Posterior cingulate gyrus (tissue), 11 donors: ENCODE measurements around the gene BMPER.
A peak's percentile ranks its signal among the peaks of the same experiment; 100 is the strongest.

Experiments used
- DNase-seq, 10 donors: peaks; one replicate each; pipeline versions ENCODE4 v3.0.0 to v3.0.0-alpha.2; 2020 to 2021; ENCODE audit warnings: mixed read lengths in 3 of 10
- intact Hi-C: fragments of 100-400 bp; cut with DNase I; formaldehyde crosslinking; loops from one replicate; pipeline ENCODE4 v1.15.1; 2023

BMPER gene

DNA sequence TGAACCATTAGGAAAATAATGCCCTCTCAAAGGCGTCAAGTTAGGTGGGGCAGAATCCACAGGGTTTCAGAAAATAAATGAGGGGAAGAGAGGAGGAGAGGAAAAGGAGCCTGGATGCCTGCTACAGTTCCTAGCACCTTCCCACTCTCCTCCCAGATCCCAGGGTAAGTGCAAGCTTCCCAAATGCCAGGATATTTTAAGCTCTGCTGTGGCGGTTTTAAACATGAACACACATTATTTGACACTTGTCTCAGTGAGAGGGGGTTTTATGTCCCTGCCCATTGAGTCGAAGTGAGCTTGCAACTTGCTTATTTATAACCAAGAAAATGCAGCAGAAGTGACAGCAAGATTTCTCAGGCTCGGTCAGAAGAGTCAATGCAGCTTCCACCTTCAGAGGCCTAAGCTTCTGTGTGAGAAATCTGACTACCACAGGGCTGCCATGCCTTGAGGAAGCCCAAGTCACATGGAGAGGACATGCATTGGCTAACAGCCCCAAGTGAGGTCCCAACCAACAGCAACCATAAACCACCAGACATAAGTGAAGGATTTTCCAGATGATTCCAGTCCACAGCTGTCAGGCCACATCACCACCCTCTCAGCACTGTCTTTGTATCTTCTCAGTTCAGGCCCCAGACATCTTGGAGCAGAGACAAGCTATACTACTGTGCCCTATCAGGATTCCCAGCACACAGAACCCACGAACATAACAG, 17.9 kb upstream of the BMPER start:
- DNase-seq = peak in 2 of 10 donors; percentile 45 to 80
- intact Hi-C loops = no loop called here

DNA sequence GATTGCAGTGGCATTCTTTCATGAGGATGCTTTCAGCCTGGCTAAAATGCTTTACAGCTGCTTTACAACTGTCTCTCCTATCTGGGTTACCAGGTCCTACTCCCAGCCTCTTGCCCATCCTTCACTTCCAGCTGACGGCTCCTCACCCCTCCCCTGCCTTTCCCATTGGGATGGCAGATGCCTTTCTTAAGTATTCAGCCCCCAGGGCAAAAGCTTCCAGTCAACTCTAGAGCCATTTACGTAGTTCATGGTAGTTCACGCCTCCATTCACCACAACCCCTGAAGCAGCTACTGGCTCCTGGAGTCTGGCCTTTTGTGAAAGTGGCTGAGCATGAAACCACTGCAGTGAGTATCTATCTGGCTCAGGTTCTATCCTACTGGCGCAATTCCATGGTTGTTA, 17.2 kb upstream of the BMPER start:
- intact Hi-C loops = no loop called here
- no peak for DNase-seq

- intact Hi-C loops = no loop called here
- DNase-seq = peak in 1 of 10 donors; percentile 64
Observed at GRCh38 chr7:33892945-33893344, 12.4 kb upstream of the BMPER start.

- no peak for DNase-seq
- intact Hi-C loops = no loop called here
Observed at GRCh38 chr7:33893377-33893776, 12.0 kb upstream of the BMPER start.

DNA sequence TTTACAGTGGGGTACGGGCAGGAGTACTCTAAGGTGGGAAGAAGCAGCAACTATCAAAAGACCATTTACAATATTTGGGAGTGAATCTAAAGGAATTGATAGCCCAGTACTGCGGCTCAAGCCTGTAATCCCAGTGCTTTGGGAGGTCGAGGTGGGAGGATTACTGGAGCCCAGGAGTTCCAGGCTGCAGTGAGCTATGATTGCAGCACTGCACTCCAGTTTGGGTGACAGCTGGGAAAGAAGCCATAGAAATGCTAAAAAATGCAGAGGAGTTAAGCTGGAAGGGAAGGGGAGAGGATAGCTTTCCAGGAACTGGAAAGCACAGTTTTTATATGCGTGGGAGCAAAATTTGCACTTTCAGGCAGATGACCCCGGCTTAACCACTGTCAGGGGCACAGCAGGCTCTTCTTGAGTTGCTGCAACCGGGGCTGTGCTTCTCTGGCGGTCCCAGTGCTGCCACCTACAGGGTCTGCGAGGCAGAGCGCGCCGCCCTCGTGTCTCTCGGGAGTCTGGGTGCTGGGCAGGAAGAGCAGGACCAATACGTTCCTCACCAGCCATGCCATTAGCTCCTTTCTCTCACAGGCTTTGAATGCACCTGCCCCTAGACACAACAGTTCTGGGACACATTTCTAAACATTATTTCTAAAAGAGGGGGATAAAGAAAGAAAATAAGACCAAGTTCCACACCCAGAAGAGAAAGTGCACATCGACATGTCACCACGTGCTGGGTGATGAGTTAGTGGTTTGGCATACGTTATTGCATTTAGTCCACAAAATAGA, 10.1 kb upstream of the BMPER start:
- DNase-seq = peak; percentile 76 to 98 (median 92)
- intact Hi-C loops = loop anchor here (1.0 kb wide), 1 partner anchor 138 kb away; no protein-coding TSS in a partner anchor

GRCh38 chr7:33900501-33900900, 4.8 kb upstream of the BMPER start:
- intact Hi-C loops = loop anchor here (10.0 kb wide), 1 partner anchor 656 kb away; no protein-coding TSS in a partner anchor
- no peak for DNase-seq

DNA sequence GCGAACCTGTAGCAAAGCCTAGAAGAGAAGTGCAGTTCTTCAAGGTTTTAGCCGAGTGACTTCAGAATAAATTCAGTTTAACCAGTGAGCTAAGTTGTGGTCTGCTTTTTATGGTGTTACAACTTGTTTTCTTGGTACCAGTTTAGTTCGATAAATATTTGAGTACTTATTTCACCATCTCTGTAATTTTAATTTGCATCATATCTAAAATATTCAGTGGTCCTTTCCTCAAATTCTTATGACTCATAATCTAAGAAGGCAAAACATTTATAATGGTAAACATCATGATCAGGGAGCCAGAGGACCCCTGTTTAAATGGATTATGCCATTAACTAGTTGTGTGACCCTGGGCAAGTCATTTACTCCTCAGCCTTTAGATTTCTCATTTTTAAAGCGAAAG, 4.1 kb upstream of the BMPER start:
- intact Hi-C loops = loop anchor here (10.0 kb wide), 1 partner anchor 656 kb away; no protein-coding TSS in a partner anchor
- DNase-seq = no peak

DNA sequence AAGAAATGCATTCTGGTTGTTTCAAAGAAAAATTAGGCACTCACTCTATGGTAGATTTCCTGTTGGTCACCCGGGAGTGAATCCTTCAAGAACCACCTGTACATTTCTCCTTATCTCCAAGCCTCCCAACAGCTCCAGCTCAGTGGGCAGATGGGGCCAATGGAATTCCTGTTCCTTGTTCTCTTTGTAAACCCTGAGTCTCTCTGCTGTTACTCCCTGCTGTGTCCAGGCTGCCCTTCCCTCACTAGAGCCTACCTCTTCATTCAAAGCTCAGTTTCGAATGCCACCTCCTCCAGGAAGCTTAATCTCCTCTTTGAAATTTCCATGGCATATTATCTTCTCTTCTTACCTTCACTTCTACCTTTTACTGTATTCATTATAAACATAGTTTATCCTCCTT, 3.5 kb upstream of the BMPER start:
- no peak for DNase-seq
- intact Hi-C loops = loop anchor here (10.0 kb wide), 1 partner anchor 657 kb away; no protein-coding TSS in a partner anchor

DNA sequence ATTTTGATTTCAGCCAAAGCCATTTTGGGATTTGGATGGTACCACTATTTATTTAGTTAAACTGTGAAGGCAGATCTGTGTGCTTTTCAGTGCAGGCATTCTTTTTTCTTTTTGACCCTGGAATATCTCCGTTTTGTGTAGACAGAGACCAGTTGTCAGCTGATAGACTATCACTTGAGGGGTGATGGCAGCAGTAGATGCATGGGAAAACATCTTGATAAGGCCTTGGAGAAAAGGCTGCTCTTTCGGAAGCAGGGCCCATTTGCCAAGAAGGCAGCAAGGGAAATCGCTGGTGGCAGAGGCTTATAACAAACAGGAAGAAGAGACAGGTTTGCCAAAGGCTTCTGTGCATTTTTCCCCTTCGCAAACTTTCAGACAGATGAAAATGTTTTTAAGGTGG, 2.6 kb upstream of the BMPER start:
- no peak for DNase-seq
- intact Hi-C loops = loop anchor here (10.0 kb wide), 1 partner anchor 658 kb away; no protein-coding TSS in a partner anchor

DNA sequence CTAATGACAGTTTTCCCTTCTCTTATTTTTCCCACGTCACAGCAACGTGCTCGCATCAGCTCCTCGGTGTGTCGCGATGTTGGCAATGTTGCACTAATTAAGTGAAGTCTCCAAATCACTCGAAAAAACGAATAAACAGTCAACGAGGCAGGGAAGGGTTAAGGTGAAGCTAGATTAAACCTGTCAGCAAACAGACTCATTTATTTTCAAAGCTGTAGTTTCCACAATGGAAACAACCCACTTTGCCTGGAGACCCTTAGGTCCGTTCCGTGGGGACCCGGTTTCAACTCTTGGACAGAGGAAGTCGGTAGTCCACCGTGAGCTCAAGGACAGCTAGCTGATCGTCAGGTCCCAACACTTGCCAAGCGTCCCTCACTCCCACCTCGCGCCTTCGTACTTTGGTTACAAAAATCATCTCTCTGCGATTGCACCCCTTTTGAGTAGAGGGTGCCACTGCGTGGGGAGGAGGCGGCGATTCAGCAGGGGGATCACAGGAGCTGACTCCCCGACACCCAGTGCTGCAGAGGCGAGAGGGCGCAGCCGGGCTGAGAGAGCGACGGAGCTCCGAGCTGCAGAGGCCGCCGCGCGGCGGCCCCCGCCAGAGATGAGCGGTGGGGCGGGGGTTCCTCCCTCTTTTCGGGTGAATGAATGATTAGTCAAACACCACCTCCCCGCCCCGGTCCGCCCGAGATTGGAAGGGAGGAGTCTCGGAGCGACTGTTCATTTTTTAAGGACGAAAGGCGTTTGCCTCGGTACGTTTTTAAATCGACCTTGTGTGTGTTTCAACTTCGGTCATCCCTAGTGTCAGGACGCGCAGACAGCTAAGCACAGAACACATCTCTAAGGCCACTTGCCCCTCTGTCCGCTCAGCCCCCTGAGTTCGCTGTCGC, 1.3 kb upstream of the BMPER start:
- intact Hi-C loops = loop anchor here (10.0 kb wide), 1 partner anchor 659 kb away; no protein-coding TSS in a partner anchor
- DNase-seq = peak; percentile 28 to 93 (median 68)

GRCh38 chr7:33904681-33905388, 504 bp upstream of the BMPER start:
- DNase-seq = peak in 9 of 10 donors; percentile 22 to 91 (median 39)
- intact Hi-C loops = loop anchor here (10.0 kb wide), 1 partner anchor 660 kb away; no protein-coding TSS in a partner anchor

GRCh38 chr7:33906697-33907096, 1.4 kb downstream of the BMPER start:
- no peak for DNase-seq
- intact Hi-C loops = loop anchor here (10.0 kb wide), 1 partner anchor 662 kb away; no protein-coding TSS in a partner anchor

DNA sequence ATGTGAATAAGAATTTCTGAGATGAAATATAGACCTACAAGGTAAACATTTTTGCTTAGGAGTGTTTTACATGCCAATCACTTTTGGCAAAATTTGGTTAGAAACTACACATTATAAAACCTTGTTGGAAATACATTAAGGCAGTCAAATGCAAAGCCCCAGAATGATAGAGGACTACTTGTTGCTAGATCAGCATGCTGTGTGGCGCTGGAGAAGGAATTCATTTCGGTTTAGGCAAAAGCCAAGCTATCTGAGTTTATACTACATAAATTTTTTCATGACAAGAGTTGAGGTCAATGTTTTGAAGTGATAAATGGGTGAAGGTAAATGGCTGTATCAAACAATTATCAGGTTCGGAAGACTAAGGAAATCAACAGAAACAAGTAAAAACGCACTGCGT, 2.3 kb downstream of the BMPER start:
- intact Hi-C loops = loop anchor here (10.0 kb wide), 1 partner anchor 663 kb away; no protein-coding TSS in a partner anchor
- no peak for DNase-seq

DNA sequence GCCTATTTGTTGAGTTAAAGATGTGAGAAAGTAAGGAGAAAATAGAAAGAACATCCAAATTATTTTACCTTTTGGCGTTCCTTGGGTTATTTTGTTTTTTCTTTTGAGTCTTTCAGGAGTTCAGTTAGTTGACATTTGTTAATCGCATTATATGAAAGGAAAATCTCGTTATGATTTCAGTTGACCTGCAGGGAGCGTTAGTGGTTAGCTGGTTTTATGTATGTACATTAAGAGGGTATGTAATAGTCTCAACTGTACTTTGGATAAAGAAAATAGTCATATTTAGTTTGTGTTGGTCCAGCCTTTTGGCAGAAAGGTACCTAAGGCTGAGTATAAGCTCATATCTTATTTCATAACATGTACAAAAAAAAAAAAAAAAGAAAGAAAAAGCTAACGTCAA, 4.0 kb downstream of the BMPER start:
- intact Hi-C loops = loop anchor here (10.0 kb wide), 1 partner anchor 665 kb away; no protein-coding TSS in a partner anchor
- DNase-seq = no peak

DNA sequence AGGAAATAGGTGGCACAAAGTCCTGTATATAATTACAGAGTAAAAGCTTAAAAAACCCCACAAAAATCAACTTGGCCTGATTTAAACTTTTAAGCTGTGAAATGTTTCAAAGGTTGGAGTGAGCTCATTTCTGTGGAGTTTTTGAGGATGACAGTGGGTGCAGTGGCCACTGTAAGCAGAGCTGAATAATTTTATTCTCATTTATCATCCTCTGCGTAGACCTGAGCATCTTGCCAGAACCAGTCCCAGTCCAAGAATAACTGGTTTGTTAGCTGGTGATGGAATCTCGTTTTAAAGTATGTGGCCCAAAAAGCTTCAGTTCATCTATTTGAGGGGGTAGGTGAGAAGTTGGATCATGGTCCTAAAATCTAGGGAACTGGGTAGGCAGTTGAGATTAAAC, 4.4 kb downstream of the BMPER start:
- DNase-seq = no peak

DNA sequence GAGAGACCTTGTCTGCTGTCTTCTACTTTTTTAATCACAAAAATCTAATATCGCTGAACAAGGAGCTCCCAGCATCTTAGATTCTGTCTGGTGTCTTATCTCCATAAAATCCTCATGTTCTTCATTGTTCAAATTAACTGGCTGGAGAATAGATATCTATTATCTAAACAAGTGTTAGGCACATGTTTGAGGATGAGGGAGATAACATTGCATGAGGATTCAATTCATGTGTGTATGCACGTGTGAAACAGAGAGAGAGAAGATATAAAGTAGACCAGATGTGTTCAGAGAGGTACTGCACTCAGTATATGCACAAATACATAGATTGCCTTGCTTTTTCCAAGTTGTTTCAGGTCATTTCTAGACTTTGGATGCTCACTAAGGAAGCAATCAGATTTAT, 5.4 kb downstream of the BMPER start:
- intact Hi-C loops = no loop called here
- no peak for DNase-seq

More for the DNA sequence above, 4.4 kb downstream of the BMPER start:
- intact Hi-C loops = loop anchor here (10.0 kb wide), 1 partner anchor 665 kb away; no protein-coding TSS in a partner anchor

DNA sequence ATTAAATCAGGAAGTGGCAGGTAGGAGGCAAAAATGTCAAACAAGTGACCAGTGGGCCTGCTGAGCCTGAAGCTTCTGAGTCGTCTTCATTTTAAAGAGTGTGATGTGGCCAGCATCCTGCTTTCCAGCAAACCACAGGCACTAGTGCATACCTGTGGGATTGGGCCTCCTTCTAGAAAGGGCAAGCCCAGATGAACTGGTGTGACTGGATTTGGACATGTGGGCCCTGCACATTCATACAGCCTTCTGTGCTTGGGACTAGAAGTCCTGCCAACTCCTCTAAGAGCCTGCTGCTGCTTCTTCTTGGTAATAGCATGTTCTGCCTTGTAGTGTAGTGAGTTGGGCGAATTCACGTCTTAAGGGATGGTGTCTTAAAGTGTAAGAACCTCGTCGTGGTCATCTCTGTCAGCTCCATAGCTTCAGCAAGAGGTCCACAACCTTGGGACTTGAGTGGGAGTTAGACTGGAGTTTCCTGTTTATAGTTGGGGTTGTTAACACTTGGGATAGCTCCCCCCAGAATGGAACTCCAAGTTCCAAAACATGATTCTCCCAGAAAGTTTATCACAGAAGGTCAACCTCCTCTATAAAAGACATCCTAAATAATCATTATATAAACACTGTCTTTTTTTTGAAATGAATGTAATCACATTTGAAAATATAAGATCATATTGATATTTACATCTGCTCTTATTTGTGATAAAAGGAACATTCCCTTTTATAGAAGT, 11.2 kb downstream of the BMPER start:
- no peak for DNase-seq
- intact Hi-C loops = no loop called here

- DNase-seq = no peak
- intact Hi-C loops = no loop called here
Observed at GRCh38 chr7:33917661-33918060, 12.3 kb downstream of the BMPER start.
